Measurements from ENCODE around the gene DNAI4.

Gene DNAI4

GRCh38 chr1:66943361-66943969 is 18.8 kb upstream of the DNAI4 start:
- peaks cover 77% of the 10 kb centered on the region for H3K4me1 ChIP-seq (ENCODE audit: control insufficient read depth, insufficient read depth, low read length, unreplicated experiment)
- no peak overlapping the region for H2AFZ ChIP-seq (ENCODE audit: low read length, unreplicated experiment)
- H3K27ac ChIP-seq (ENCODE audit: low read depth, low read length) = peak overlapping the region; percentile 92
- H3K36me3 ChIP-seq (ENCODE audit: insufficient read depth, low read length) = peaks cover 22% of the 10 kb centered on the region
- H3K4me3 ChIP-seq (ENCODE audit: low read depth, low read length) = no peak overlapping the region
- peaks cover 89% of the 10 kb centered on the region for H3K79me2 ChIP-seq (ENCODE audit: control insufficient read depth, insufficient read depth, low read length, unreplicated experiment)
- H3K27me3 ChIP-seq (ENCODE audit: insufficient read depth, low read length) = no peaks in the 10 kb centered on the region

DNA sequence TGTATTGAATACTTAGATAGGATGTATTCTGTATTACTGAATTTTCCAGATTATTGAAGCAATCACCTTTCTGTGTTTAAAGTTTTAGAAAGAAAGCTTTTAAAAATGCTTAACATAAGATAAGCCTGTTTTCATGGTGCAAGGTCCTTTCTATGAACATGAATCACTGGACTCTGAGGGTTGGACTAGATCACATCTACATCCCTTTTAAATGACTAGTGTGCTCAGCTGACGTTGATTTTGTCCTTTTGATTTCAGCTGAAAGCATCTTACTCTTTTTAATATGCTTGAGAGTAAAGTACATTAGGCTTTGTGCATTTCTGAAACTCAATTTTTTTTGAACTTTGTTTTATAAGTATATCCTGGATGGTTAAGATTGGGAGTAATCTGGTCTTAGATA is 16.3 kb upstream of the DNAI4 start:
- Histone ChIP-seq H2AFZ (ENCODE audit: low read length, unreplicated experiment) (no peak overlapping the region), H3K36me3 (ENCODE audit: insufficient read depth, low read length) (peaks cover 4% of the 10 kb centered on the region), H3K79me2 (ENCODE audit: control insufficient read depth, insufficient read depth, low read length, unreplicated experiment) (peaks cover 91% of the 10 kb centered on the region), H3K4me3 (ENCODE audit: low read depth, low read length) (no peak overlapping the region), H3K27me3 (ENCODE audit: insufficient read depth, low read length) (no peaks in the 10 kb centered on the region), H3K4me1 (ENCODE audit: control insufficient read depth, insufficient read depth, low read length, unreplicated experiment) (peaks cover 76% of the 10 kb centered on the region), H3K27ac (ENCODE audit: low read depth, low read length) (peak overlapping the region; percentile 66)

DNA sequence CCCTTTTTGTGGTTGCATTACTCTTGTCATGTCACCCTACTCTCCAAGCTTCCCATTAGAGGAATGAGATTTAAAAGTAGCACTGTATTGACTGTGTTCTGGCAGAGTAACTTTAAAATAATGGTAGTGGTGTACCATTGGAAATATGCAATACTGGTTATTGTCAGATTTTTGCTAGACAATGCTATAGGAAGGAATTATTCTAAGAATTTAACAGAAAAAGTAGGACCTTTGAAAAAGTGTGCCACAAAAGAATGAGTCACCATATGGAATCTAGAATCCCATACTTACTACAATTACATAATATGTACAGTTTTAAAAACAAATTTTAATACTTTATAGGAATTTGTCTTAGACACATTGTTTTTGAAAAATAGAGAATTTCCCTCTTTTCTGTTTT is 14.0 kb upstream of the DNAI4 start:
- Histone ChIP-seq H3K79me2 (ENCODE audit: control insufficient read depth, insufficient read depth, low read length, unreplicated experiment) (peaks cover 97% of the 10 kb centered on the region), H3K4me3 (ENCODE audit: low read depth, low read length) (peak overlapping the region; percentile 21; the same call in 1 of the 2 replicates), H2AFZ (ENCODE audit: low read length, unreplicated experiment) (no peak overlapping the region), H3K36me3 (ENCODE audit: insufficient read depth, low read length) (no peaks in the 10 kb centered on the region), H3K27me3 (ENCODE audit: insufficient read depth, low read length) (no peaks in the 10 kb centered on the region), H3K4me1 (ENCODE audit: control insufficient read depth, insufficient read depth, low read length, unreplicated experiment) (peaks cover 76% of the 10 kb centered on the region), H3K27ac (ENCODE audit: low read depth, low read length) (peak overlapping the region; percentile 38)

DNA sequence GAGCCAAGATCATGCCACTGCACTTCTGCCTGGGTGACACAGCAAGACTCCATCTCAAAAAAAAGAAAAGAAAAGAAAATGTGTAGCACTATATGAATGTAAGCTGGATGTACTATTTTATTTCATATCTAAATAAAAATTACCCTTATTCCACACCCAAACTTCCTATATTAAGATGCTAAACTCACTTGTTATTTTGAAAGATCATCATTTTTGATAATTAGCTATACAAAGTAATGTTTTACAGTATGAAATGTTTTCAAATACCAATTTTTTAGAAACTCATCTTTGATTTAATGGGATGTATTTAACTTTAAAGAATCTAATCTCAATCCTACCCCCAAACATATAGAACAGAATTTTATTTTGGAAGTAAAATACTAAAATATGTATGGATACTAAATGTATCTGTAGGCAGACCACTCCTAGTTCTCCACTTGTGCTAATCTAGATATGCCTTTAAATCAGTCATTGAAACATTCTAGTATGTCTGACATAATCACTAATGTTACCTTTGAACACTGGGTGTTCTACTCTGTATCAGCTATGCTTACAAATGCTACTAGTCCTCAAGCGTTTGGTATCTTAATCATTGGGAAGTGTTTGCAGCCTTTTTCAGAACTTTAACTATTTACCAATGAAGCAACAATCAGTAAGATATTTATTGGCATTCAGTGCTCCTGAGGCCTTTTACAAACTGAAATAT is 13.0 kb upstream of the DNAI4 start:
- Histone ChIP-seq H3K4me1 (ENCODE audit: control insufficient read depth, insufficient read depth, low read length, unreplicated experiment) (peaks cover 76% of the 10 kb centered on the region), H3K27me3 (ENCODE audit: insufficient read depth, low read length) (no peaks in the 10 kb centered on the region), H3K27ac (ENCODE audit: low read depth, low read length) (peak overlapping the region; percentile 38), H3K79me2 (ENCODE audit: control insufficient read depth, insufficient read depth, low read length, unreplicated experiment) (peaks cover 99% of the 10 kb centered on the region), H3K36me3 (ENCODE audit: insufficient read depth, low read length) (no peaks in the 10 kb centered on the region), H2AFZ (ENCODE audit: low read length, unreplicated experiment) (no peak overlapping the region), H3K4me3 (ENCODE audit: low read depth, low read length) (no peak overlapping the region)

DNA sequence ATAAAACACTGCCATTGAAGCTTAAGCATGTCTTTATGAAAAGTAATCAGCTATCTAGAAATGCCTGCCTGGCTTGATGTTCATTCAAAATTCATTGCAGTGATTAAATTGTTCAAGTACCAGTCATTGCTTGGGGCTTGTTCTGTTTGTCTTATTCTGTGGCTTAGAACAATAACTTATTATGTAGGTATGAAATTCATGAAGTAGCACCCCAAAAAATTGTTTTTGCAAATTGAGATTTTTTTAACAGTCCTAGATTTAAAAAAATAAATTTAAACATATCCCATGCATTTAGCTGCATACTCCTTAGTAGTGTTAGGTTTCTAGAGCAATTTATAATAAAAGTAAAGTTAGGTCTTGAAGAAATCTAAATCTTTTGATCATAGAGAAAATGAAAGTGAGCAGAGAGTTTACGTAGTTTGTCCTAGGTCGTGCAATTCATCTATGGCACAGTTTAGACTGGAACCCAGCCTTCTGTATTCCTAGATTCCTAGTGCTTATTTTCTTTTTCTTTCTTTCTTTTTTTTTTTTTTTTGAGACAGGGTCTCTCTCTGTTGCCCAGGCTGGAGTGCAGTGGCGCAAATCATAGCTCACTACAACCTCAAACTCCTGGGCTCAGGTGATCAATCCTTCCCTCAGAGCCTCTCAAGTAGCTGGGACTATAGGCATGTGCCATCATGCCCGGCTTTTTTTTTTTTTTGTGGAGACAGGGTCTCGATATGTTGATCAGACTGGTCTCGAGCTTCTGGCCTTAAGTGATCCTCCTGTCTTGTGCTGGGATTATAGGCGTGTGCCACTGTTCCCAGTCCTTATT is 9.4 kb upstream of the DNAI4 start:
- H3K27ac ChIP-seq (ENCODE audit: low read depth, low read length) = peak overlapping the region; percentile 83
- peaks cover 55% of the 10 kb centered on the region for H3K4me1 ChIP-seq (ENCODE audit: control insufficient read depth, insufficient read depth, low read length, unreplicated experiment)
- H2AFZ ChIP-seq (ENCODE audit: low read length, unreplicated experiment) = no peak overlapping the region
- peaks cover 89% of the 10 kb centered on the region for H3K79me2 ChIP-seq (ENCODE audit: control insufficient read depth, insufficient read depth, low read length, unreplicated experiment)
- no peaks in the 10 kb centered on the region for H3K27me3 ChIP-seq (ENCODE audit: insufficient read depth, low read length)
- H3K36me3 ChIP-seq (ENCODE audit: insufficient read depth, low read length) = no peaks in the 10 kb centered on the region
- H3K4me3 ChIP-seq (ENCODE audit: low read depth, low read length) = peak overlapping the region; percentile 80

DNA sequence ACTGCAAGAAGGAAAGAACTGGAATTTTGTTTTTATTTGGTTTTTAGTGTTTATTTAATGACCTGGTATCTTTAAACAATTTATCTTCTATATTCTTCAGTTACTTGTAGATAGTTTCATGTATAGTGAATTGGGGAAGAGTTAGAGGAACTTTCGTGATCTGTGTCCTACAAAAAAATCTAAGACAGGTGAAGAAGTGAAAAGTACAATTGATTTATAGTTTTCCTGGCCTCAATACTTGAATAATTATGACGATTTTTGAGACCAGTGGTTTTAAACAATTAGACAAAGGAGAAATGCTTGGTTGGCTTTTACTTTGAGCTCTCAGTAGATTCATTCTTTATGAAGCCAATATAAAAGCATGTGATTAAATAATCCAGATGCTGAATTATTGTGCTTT is 7.6 kb upstream of the DNAI4 start:
- Histone ChIP-seq H3K27me3 (ENCODE audit: insufficient read depth, low read length) (no peaks in the 10 kb centered on the region), H3K36me3 (ENCODE audit: insufficient read depth, low read length) (no peaks in the 10 kb centered on the region), H2AFZ (ENCODE audit: low read length, unreplicated experiment) (no peak overlapping the region), H3K79me2 (ENCODE audit: control insufficient read depth, insufficient read depth, low read length, unreplicated experiment) (peaks cover 85% of the 10 kb centered on the region), H3K4me1 (ENCODE audit: control insufficient read depth, insufficient read depth, low read length, unreplicated experiment) (peaks cover 53% of the 10 kb centered on the region), H3K27ac (ENCODE audit: low read depth, low read length) (peak overlapping the region; percentile 83), H3K4me3 (ENCODE audit: low read depth, low read length) (peak overlapping the region; percentile 80)

DNA sequence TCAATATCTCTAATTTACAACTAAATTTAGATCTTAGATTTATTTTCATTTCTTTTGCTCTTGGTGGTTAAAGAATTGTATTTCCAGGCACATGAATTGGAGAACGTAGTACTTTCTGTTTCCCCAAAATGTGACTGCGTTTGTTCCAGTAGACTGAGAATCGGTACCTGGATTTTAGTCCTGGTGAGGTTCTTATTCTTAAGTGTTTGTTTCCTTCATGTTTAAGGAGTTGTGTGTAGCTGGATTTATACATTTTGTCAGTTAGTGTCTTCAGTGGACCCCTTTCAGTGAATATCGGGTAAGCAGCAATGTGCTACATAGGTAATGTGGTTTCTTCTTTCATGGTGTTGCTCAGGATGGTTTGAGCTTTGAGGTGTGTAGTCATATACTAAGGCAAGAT is 6.9 kb upstream of the DNAI4 start:
- H3K27ac ChIP-seq (ENCODE audit: low read depth, low read length) = peak overlapping the region; percentile 83
- no peak overlapping the region for H2AFZ ChIP-seq (ENCODE audit: low read length, unreplicated experiment)
- peaks cover 55% of the 10 kb centered on the region for H3K4me1 ChIP-seq (ENCODE audit: control insufficient read depth, insufficient read depth, low read length, unreplicated experiment)
- H3K4me3 ChIP-seq (ENCODE audit: low read depth, low read length) = peak overlapping the region; percentile 80
- H3K27me3 ChIP-seq (ENCODE audit: insufficient read depth, low read length) = no peaks in the 10 kb centered on the region
- H3K79me2 ChIP-seq (ENCODE audit: control insufficient read depth, insufficient read depth, low read length, unreplicated experiment) = peaks cover 83% of the 10 kb centered on the region
- no peaks in the 10 kb centered on the region for H3K36me3 ChIP-seq (ENCODE audit: insufficient read depth, low read length)

GRCh38 chr1:66930823-66931174 is 6.1 kb upstream of the DNAI4 start:
- H3K36me3 ChIP-seq (ENCODE audit: insufficient read depth, low read length) = no peaks in the 10 kb centered on the region
- peaks cover 60% of the 10 kb centered on the region for H3K4me1 ChIP-seq (ENCODE audit: control insufficient read depth, insufficient read depth, low read length, unreplicated experiment)

GRCh38 chr1:66929999-66930822 is 5.6 kb upstream of the DNAI4 start:
- Histone ChIP-seq H3K36me3 (ENCODE audit: insufficient read depth, low read length) (no peaks in the 10 kb centered on the region), H3K79me2 (ENCODE audit: control insufficient read depth, insufficient read depth, low read length, unreplicated experiment) (peaks cover 79% of the 10 kb centered on the region), H3K27me3 (ENCODE audit: insufficient read depth, low read length) (no peaks in the 10 kb centered on the region), H3K4me3 (ENCODE audit: low read depth, low read length) (peak overlapping the region; percentile 80), H3K27ac (ENCODE audit: low read depth, low read length) (peak overlapping the region; percentile 83), H2AFZ (ENCODE audit: low read length, unreplicated experiment) (peak overlapping the region; percentile 61), H3K4me1 (ENCODE audit: control insufficient read depth, insufficient read depth, low read length, unreplicated experiment) (peaks cover 55% of the 10 kb centered on the region)

More at GRCh38 chr1:66930823-66931174, 6.1 kb upstream of the DNAI4 start:
- no peaks in the 10 kb centered on the region for H3K27me3 ChIP-seq (ENCODE audit: insufficient read depth, low read length)
- H3K4me3 ChIP-seq (ENCODE audit: low read depth, low read length) = peak overlapping the region; percentile 80
- peak overlapping the region; percentile 83 for H3K27ac ChIP-seq (ENCODE audit: low read depth, low read length)
- peak overlapping the region; percentile 46 for H2AFZ ChIP-seq (ENCODE audit: low read length, unreplicated experiment)
- peaks cover 84% of the 10 kb centered on the region for H3K79me2 ChIP-seq (ENCODE audit: control insufficient read depth, insufficient read depth, low read length, unreplicated experiment)

DNA sequence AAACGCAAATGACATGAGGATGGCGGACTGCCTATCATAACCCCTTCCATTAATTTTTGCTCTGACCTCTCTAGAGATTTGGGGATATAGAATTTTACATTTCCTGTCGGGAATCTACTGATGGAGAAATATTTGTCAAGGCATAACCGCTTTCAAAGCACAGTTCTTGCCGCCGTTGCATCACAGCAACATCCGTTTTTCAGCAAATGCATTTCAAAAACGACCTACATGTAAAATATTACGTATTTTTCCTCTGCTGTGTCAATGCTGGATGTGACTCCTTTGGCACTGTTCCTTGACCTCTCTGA is 5.0 kb upstream of the DNAI4 start:
- Histone ChIP-seq H3K27ac (ENCODE audit: low read depth, low read length) (peak overlapping the region; percentile 83), H3K79me2 (ENCODE audit: control insufficient read depth, insufficient read depth, low read length, unreplicated experiment) (peaks cover 74% of the 10 kb centered on the region), H3K4me1 (ENCODE audit: control insufficient read depth, insufficient read depth, low read length, unreplicated experiment) (peaks cover 49% of the 10 kb centered on the region), H3K36me3 (ENCODE audit: insufficient read depth, low read length) (no peaks in the 10 kb centered on the region), H3K4me3 (ENCODE audit: low read depth, low read length) (peak overlapping the region; percentile 80), H3K27me3 (ENCODE audit: insufficient read depth, low read length) (no peaks in the 10 kb centered on the region), H2AFZ (ENCODE audit: low read length, unreplicated experiment) (peak overlapping the region; percentile 61)
